ENCODE measurements around the gene BEND5. TPM values are rescaled to one million over a fixed set of nuclear protein-coding genes. Genes with fewer than 3 reads are reported as not detected.

The BEND5 gene
- total RNA-seq, 4 donors from 2014 or later: 2.8 to 4.6 (median 3.9) TPM

DNA sequence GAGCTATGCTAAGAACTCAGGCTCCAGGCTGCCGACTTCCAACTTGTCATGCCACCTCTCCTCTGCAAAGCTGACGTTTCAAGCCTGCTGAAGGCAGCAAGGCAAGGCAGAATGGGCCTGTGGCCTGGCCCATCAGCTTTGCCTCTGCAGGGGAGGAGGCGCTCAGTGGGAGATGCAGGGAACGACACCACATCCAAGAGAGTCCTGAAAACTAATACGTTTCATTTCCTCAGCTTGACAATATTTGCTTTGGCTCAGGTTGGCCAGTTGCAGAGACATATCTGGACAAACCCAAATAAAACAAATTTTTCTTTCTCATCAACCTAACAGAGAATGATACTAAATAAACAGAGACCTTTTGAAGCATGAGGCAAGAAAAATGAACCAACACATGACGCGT, 35.3 kb downstream of the BEND5 start:
- H3K4me3 ChIP-seq: no peak overlapping the region
- no peak for DNase-seq (ENCODE audit: extremely low spot score)
- H3K36me3 ChIP-seq: peaks cover 1 to 78% (median 21%) of the 10 kb centered on the region in 4 donors
- WGBS: 90% methylated on average over 6 of the region's 7 CpGs
- H3K27ac ChIP-seq (replicated peaks in 1 of 4): no peak overlapping the region
- no peaks in the 10 kb centered on the region for H3K4me1 ChIP-seq
- no peaks in the 10 kb centered on the region for H3K27me3 ChIP-seq
- no peaks in the 10 kb centered on the region for H3K9me3 ChIP-seq
- intact Hi-C loops (cut with DNase I): no loop called here
- no peak for TF ChIP-seq POLR2AphosphoS5 (IDR thresholded peaks at IDR 0.05)

DNA sequence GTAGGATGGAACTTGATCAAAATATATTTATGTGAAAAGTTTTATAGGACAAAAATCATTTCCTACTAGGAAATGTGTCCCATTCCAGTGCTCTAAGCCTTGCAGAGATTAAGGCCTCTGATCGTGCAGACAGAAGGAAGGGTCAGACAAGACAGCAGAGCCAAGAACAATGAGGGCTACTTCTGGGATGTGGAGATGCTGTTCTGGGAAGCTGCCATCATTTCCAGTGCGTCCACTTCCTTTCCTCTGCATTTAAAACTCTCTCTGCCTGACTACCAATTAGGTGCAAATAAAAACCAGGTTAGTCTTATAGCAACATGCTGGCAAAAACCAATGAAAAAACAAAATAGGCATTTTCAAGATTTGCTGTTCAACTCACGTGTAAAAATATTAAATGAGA, 36.1 kb downstream of the BEND5 start:
- DNase-seq (ENCODE audit: extremely low spot score): no peak
- TF ChIP-seq EP300 (IDR thresholded peaks at IDR 0.05): no peak
- TF ChIP-seq, protein P1, sequence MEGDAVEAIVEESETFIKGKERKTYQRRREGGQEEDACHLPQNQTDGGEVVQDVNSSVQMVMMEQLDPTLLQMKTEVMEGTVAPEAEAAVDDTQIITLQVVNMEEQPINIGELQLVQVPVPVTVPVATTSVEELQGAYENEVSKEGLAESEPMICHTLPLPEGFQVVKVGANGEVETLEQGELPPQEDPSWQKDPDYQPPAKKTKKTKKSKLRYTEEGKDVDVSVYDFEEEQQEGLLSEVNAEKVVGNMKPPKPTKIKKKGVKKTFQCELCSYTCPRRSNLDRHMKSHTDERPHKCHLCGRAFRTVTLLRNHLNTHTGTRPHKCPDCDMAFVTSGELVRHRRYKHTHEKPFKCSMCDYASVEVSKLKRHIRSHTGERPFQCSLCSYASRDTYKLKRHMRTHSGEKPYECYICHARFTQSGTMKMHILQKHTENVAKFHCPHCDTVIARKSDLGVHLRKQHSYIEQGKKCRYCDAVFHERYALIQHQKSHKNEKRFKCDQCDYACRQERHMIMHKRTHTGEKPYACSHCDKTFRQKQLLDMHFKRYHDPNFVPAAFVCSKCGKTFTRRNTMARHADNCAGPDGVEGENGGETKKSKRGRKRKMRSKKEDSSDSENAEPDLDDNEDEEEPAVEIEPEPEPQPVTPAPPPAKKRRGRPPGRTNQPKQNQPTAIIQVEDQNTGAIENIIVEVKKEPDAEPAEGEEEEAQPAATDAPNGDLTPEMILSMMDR (IDR thresholded peaks at IDR 0.05): no peak
- no peak for TF ChIP-seq POLR2A (IDR thresholded peaks at IDR 0.05; ENCODE audit: low read depth)
- no peak for TF ChIP-seq POLR2AphosphoS5 (IDR thresholded peaks at IDR 0.05)
- intact Hi-C loops (cut with DNase I): no loop called here
- 90% methylated on average over 3 of the region's 3 CpGs for WGBS
- no peak overlapping the region for H3K4me3 ChIP-seq
- H3K4me1 ChIP-seq: no peaks in the 10 kb centered on the region
- H3K27ac ChIP-seq (replicated peaks in 1 of 4): no peak overlapping the region
- no peaks in the 10 kb centered on the region for H3K27me3 ChIP-seq
- H3K36me3 ChIP-seq: peaks cover 9 to 80% (median 28%) of the 10 kb centered on the region in 4 donors
- no peaks in the 10 kb centered on the region for H3K9me3 ChIP-seq

DNA sequence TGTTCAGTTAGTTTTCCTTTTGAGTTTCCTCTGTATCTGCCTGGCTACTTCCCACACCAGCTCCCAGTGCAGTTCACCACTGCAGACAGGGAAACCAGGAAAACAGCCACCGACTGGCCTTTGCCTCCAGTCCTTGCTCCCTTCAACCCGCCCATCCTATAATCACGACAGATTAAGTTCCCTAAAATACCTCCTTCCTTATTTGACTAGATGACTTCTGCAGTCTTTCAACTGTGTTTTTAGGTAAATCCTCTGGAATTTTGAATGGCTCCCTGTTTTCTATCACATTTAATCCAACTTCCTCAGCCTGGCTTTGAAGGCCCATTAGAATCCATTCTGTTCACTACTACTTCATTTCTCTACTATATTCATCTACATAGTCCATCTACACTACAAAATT, 37.6 kb downstream of the BEND5 start:
- Histone ChIP-seq H3K4me1 (no peaks in the 10 kb centered on the region), H3K36me3 (peaks cover 22 to 80% (median 36%) of the 10 kb centered on the region in 4 donors), H3K27me3 (no peaks in the 10 kb centered on the region), H3K4me3 (no peak overlapping the region), H3K27ac (replicated peaks in 1 of 4) (no peak overlapping the region), H3K9me3 (no peaks in the 10 kb centered on the region)
- WGBS: 80% methylated on average over 3 of the region's 3 CpGs
- intact Hi-C loops (cut with DNase I): no loop called here
- no peak for TF ChIP-seq EP300 (IDR thresholded peaks at IDR 0.05)
- TF ChIP-seq POLR2A (IDR thresholded peaks at IDR 0.05; ENCODE audit: low read depth): no peak
- no peak for TF ChIP-seq POLR2AphosphoS5 (IDR thresholded peaks at IDR 0.05)
- TF ChIP-seq, protein P1 (IDR thresholded peaks at IDR 0.05): no peak
- no peak for DNase-seq (ENCODE audit: extremely low spot score)

DNA sequence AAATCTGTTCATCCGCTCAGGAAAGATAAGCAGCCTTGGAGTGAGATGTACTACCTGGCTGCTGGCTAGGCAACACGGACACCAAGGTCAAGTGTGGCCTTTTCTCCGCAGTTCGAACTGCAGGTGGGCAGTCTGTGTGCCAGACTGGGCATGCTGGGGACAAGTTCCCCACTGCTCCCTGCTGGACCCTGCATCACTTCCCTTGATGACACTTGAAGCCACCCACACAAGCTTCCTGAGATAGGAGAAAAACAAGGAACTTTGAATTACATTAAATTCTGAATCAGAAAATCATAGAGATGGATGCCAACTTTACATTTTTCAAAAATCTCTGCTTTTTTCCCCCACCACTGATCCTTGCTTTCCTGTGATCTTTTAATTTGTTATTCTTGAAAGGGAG, 38.3 kb downstream of the BEND5 start:
- WGBS: 95% methylated on average over 4 of the region's 4 CpGs
- Histone ChIP-seq H3K36me3 (peaks cover 24 to 80% (median 43%) of the 10 kb centered on the region in 4 donors), H3K4me3 (no peak overlapping the region), H3K9me3 (no peaks in the 10 kb centered on the region), H3K4me1 (no peaks in the 10 kb centered on the region), H3K27me3 (no peaks in the 10 kb centered on the region), H3K27ac (replicated peaks in 1 of 4) (no peak overlapping the region)
- DNase-seq (ENCODE audit: extremely low spot score): no peak
- intact Hi-C loops (cut with DNase I): no loop called here
- TF ChIP-seq POLR2A (IDR thresholded peaks at IDR 0.05; ENCODE audit: low read depth): no peak

DNA sequence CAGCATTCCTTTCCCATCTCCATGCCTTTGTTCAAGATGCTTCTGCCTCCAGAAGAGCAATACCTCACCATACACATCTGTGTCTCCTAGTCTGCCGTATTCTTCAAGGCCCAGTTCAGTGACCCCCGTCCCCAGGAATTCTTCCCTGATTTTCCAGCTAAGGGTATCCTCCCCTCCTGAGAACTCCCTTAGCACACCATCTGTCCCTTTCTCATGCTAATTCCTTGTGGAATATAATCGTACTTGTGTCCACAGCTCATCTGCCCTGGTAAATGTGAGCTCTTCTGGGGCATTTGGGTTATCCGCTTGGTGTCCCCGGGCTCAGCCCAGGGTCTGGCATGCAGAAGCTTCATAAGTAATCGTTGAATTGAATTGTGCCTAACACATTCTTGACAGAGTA, 40.9 kb downstream of the BEND5 start:
- no peaks in the 10 kb centered on the region for H3K27me3 ChIP-seq
- WGBS: 88% methylated on average over 6 of the region's 6 CpGs
- H3K36me3 ChIP-seq: peaks cover 36 to 82% (median 54%) of the 10 kb centered on the region in 4 donors

DNA sequence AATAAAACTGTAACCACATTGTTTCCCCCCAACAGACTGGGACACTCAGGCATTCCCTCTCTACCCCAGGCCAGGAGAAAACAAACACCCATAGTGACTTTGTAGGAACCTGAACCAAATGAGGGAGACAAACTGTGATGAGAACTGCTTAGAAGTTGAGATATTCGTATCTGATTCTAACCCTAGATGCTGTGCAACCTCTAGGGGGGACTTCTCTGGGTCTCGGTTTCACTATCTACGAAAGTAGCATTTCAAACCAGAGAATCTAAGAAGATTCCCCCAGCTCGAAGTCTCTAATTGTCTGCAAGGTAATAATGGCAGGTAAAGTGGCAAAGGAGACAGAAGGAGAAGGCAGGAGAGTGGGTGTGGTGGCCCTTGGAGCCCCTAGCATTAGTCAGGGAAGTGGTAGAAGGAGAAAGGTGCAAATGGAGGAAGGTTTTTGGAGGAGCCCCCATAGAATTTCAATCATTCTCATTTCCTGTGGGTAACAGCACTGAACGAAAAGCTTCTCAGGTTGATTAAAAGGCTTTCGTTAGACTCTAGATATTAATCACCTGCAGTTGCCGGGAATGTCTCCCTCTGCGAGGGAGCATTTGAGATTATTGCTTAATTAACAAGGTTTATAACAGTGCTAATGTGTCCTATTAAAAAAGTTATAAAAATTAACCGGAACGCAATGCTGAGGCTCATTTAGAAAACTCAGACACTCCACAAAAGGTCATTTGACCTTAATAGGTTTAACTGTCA, 46.4 kb downstream of the BEND5 start:
- Histone ChIP-seq H3K36me3 (peaks cover 16 to 80% (median 58%) of the 10 kb centered on the region in 4 donors), H3K27ac (replicated peaks in 1 of 4) (no peak overlapping the region)

More for the DNA sequence above, 40.9 kb downstream of the BEND5 start:
- Histone ChIP-seq H3K9me3 (no peaks in the 10 kb centered on the region), H3K27ac (replicated peaks in 1 of 4) (no peak overlapping the region), H3K4me1 (no peaks in the 10 kb centered on the region), H3K4me3 (no peak overlapping the region)
- intact Hi-C loops (cut with DNase I): no loop called here
- TF ChIP-seq POLR2A (IDR thresholded peaks at IDR 0.05; ENCODE audit: low read depth) (no peak), EP300 (IDR thresholded peaks at IDR 0.05) (no peak)
- no peak for DNase-seq (ENCODE audit: extremely low spot score)

More for the DNA sequence above, 46.4 kb downstream of the BEND5 start:
- no peak overlapping the region for H3K4me3 ChIP-seq
- intact Hi-C loops (cut with DNase I): no loop called here
- H3K27me3 ChIP-seq: no peaks in the 10 kb centered on the region
- 75% methylated on average over 10 of the region's 10 CpGs for WGBS
- H3K4me1 ChIP-seq: no peaks in the 10 kb centered on the region
- no peak for DNase-seq (ENCODE audit: extremely low spot score)
- no peaks in the 10 kb centered on the region for H3K9me3 ChIP-seq
- no peak for TF ChIP-seq POLR2AphosphoS5 (IDR thresholded peaks at IDR 0.05)
- TF ChIP-seq, protein P1 (IDR thresholded peaks at IDR 0.05): no peak
- TF ChIP-seq EP300 (IDR thresholded peaks at IDR 0.05): no peak
- TF ChIP-seq POLR2A (IDR thresholded peaks at IDR 0.05; ENCODE audit: low read depth): no peak

Data from esophagus muscularis mucosa (tissue), 4 donors.